ENCODE results near the gene STXBP4. TPM values are rescaled to one million over a fixed set of nuclear protein-coding genes. Genes with fewer than 3 reads are reported as not detected.

The STXBP4 gene, protein sequence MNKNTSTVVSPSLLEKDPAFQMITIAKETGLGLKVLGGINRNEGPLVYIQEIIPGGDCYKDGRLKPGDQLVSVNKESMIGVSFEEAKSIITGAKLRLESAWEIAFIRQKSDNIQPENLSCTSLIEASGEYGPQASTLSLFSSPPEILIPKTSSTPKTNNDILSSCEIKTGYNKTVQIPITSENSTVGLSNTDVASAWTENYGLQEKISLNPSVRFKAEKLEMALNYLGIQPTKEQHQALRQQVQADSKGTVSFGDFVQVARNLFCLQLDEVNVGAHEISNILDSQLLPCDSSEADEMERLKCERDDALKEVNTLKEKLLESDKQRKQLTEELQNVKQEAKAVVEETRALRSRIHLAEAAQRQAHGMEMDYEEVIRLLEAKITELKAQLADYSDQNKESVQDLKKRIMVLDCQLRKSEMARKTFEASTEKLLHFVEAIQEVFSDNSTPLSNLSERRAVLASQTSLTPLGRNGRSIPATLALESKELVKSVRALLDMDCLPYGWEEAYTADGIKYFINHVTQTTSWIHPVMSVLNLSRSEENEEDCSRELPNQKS
- polyA plus RNA-seq (2013) = 4.8 and 5.7 TPM in 2 replicates

DNA sequence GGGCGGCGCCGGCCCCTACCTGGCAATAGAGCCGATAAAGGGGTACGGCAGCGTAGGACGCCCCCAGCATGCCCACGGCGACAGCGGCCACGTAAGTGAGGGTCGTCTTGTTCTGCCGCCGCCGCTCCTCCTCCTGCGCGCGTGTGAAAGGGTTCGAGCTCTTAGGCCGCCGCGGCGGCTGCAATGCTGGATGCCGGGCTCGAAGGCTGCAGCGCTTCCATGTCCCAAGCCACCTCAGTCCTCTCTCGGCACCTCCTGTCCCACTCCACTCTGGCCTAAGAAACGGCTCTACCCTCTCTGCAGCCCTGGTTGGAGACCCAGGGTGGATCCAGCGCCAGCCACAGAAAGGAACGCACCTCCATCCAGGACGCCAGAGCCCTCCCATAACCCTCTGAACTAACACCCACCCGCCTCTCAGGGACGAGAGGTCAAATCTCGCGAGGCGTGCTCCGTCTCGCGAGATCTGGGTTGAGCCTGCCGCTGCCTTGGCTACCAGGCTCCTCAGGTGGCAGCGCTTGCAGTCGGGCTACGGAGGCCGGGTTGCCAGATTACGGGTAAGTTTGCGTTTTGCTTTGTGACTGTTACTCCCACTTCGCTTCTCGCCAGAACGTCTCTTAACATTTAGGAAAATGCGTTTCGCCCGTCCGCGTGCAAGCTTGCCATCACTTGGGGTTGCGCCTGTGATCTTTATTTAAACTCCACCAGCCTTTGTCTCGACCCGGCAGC lies at the start of gene STXBP4, which contains the start of gene COX11:
STXBP4 (plus strand) TSS at position 504 of the 726 bp plus-strand sequence. CDS start 17,455 bp downstream, outside the sequence.
COX11 (minus strand) TSS at position 393 of the 726 bp plus-strand sequence; CDS start at position 385, 8 bp downstream.
- H2AK5ac ChIP-seq (ENCODE audit: low read length) = no peak within 1 kb of the TSS
- peak within 1 kb of the TSS; percentile 95 for H3K4ac ChIP-seq (ENCODE audit: low read depth, low read length)
- H3K4me3 ChIP-seq (ENCODE audit: low read depth, low read length) = peak within 1 kb of the TSS; percentile 93
- peak within 1 kb of the TSS; percentile 91 for H4K8ac ChIP-seq (ENCODE audit: low read depth, low read length)
- peak within 1 kb of the TSS; percentile 15 for H2BK12ac ChIP-seq (ENCODE audit: low read length)
- peak within 1 kb of the TSS; percentile 24 for H3K27ac ChIP-seq (ENCODE audit: low read depth, low read length)
- H2AFZ ChIP-seq (ENCODE audit: insufficient read depth, low read length, poor library complexity) = peak within 1 kb of the TSS; percentile 90
- peaks cover 0 to 4% of the 10 kb centered on the region in 2 experiments for H3K36me3 ChIP-seq (ENCODE audit: control insufficient read depth in 1 of 2, insufficient read depth in 2 of 2, low read length in 2 of 2)
- peak within 1 kb of the TSS; percentile 77 for H4K91ac ChIP-seq (ENCODE audit: low read depth, low read length)
- peak within 1 kb of the TSS; percentile 65 for H2BK5ac ChIP-seq (ENCODE audit: low read depth, low read length, poor library complexity)
- peaks cover 8% of the 10 kb centered on the region for H3K79me1 ChIP-seq (ENCODE audit: low read length)
- H3K79me2 ChIP-seq (ENCODE audit: control insufficient read depth, insufficient read depth, low read length, poor library complexity) = peaks cover 8% of the 10 kb centered on the region
- H3K27me3 ChIP-seq (ENCODE audit: insufficient read depth, low read length) = no peaks in the 10 kb centered on the region
- DNase-seq = peak; percentile 97 to 99
- peak within 1 kb of the TSS; percentile 67 for H3K4me2 ChIP-seq (ENCODE audit: low read length)
- no peaks in the 10 kb centered on the region for H3K9me3 ChIP-seq (ENCODE audit: insufficient read depth, low read depth, low read length)
- H3K23ac ChIP-seq (ENCODE audit: low read length) = no peak within 1 kb of the TSS
- peak within 1 kb of the TSS; percentile 98 for H3K9ac ChIP-seq (ENCODE audit: low read length)
- peak within 1 kb of the TSS; percentile 94 for H3K18ac ChIP-seq (ENCODE audit: low read length)
- peaks cover 0 to 4% of the 10 kb centered on the region in 2 experiments for H3K4me1 ChIP-seq (ENCODE audit: control insufficient read depth in 1 of 2, insufficient read depth in 2 of 2, low read length in 2 of 2)
- peak within 1 kb of the TSS; percentile 68 for H4K12ac ChIP-seq (ENCODE audit: low read depth, low read length)
- H2BK120ac ChIP-seq (ENCODE audit: insufficient read depth, low read length, poor library complexity) = peak within 1 kb of the TSS; percentile 52
- H3K14ac ChIP-seq (ENCODE audit: low read length) = peak within 1 kb of the TSS; percentile 88
- no CpG with 5 or more reads among the region's 57 CpGs for WGBS (ENCODE audit: extremely low coverage, insufficient coverage, insufficient read length)

DNA sequence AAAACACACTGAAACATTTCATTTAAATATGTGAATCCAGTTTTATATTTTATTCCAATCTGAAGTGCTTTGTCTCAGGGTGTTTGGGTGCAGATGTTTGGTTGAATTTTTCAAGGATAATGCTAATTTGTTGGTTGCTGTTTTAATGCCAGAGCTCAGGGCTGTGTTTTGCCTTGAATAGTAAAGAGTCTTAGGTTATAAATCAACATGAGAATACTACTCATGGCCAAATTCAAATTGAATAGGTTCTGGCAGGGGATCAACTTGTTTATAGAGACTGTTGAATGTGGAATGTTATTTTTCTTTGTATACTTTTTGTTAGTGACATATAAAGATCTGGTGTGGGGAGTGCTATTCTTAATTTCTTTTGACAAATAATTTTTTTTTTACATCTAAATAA lies 49.1 kb upstream of the STXBP4 start:
- H4K12ac ChIP-seq (ENCODE audit: low read depth, low read length) = no peak overlapping the region
- H2BK120ac ChIP-seq (ENCODE audit: insufficient read depth, low read length, poor library complexity) = no peak overlapping the region
- H3K27me3 ChIP-seq (ENCODE audit: insufficient read depth, low read length) = no peaks in the 10 kb centered on the region
- H3K9ac ChIP-seq (ENCODE audit: low read length) = no peak overlapping the region
- H3K4me3 ChIP-seq (ENCODE audit: low read depth, low read length) = no peak overlapping the region
- no peak overlapping the region for H2AK5ac ChIP-seq (ENCODE audit: low read length)
- H3K18ac ChIP-seq (ENCODE audit: low read length) = no peak overlapping the region
- no peak overlapping the region for H3K4me2 ChIP-seq (ENCODE audit: low read length)
- H3K4me1 ChIP-seq (ENCODE audit: control insufficient read depth in 1 of 2, insufficient read depth in 2 of 2, low read length in 2 of 2) = no peaks in the 10 kb centered on the region
- H4K91ac ChIP-seq (ENCODE audit: low read depth, low read length) = no peak overlapping the region
- no peak overlapping the region for H2BK12ac ChIP-seq (ENCODE audit: low read length)
- H3K23ac ChIP-seq (ENCODE audit: low read length) = no peak overlapping the region
- no peak for DNase-seq
- no peak overlapping the region for H3K14ac ChIP-seq (ENCODE audit: low read length)
- H3K27ac ChIP-seq (ENCODE audit: low read depth, low read length) = no peak overlapping the region
- no peaks in the 10 kb centered on the region for H3K79me1 ChIP-seq (ENCODE audit: low read length)
- no peaks in the 10 kb centered on the region for H3K9me3 ChIP-seq (ENCODE audit: insufficient read depth, low read depth, low read length)
- H2BK5ac ChIP-seq (ENCODE audit: low read depth, low read length, poor library complexity) = no peak overlapping the region
- no peak overlapping the region for H2AFZ ChIP-seq (ENCODE audit: insufficient read depth, low read length, poor library complexity)
- H3K4ac ChIP-seq (ENCODE audit: low read depth, low read length) = no peak overlapping the region
- H4K8ac ChIP-seq (ENCODE audit: low read depth, low read length) = no peak overlapping the region
- H3K36me3 ChIP-seq (ENCODE audit: control insufficient read depth in 1 of 2, insufficient read depth in 2 of 2, low read length in 2 of 2) = peaks cover 2 to 6% of the 10 kb centered on the region in 2 experiments
- no peaks in the 10 kb centered on the region for H3K79me2 ChIP-seq (ENCODE audit: control insufficient read depth, insufficient read depth, low read length, poor library complexity)

DNA sequence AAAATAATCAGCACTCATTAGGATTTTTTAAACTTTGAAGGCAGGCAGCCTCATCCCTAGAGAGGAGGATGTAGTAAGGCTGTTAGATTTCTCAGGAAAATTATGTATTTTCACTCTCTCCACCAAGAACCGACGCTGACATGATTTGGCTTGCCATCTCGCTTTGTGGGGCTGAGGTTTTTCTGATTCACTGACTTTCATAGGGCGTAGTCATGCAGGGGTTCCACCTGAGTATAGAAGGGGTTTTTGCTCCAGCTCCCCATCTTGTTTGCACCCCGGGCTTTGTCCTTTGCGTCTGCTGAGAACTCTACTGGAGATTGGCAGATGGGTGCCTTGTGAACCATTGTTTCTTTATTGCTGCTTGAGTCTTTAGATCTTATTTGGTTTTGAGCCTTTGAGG lies 47.7 kb upstream of the STXBP4 start:
- Histone ChIP-seq H3K79me1 (ENCODE audit: low read length) (no peaks in the 10 kb centered on the region), H3K9ac (ENCODE audit: low read length) (no peak overlapping the region), H4K12ac (ENCODE audit: low read depth, low read length) (no peak overlapping the region), H2BK120ac (ENCODE audit: insufficient read depth, low read length, poor library complexity) (no peak overlapping the region), H3K4ac (ENCODE audit: low read depth, low read length) (no peak overlapping the region), H3K14ac (ENCODE audit: low read length) (no peak overlapping the region), H3K79me2 (ENCODE audit: control insufficient read depth, insufficient read depth, low read length, poor library complexity) (no peaks in the 10 kb centered on the region), H4K8ac (ENCODE audit: low read depth, low read length) (no peak overlapping the region), H3K4me3 (ENCODE audit: low read depth, low read length) (no peak overlapping the region), H2AK5ac (ENCODE audit: low read length) (no peak overlapping the region), H3K4me1 (ENCODE audit: control insufficient read depth in 1 of 2, insufficient read depth in 2 of 2, low read length in 2 of 2) (peaks cover 2 to 4% of the 10 kb centered on the region in 2 experiments), H3K4me2 (ENCODE audit: low read length) (no peak overlapping the region), H2BK12ac (ENCODE audit: low read length) (no peak overlapping the region), H3K36me3 (ENCODE audit: control insufficient read depth in 1 of 2, insufficient read depth in 2 of 2, low read length in 2 of 2) (peaks cover 2 to 6% of the 10 kb centered on the region in 2 experiments), H3K18ac (ENCODE audit: low read length) (no peak overlapping the region), H3K27me3 (ENCODE audit: insufficient read depth, low read length) (no peaks in the 10 kb centered on the region), H3K27ac (ENCODE audit: low read depth, low read length) (no peak overlapping the region), H4K91ac (ENCODE audit: low read depth, low read length) (no peak overlapping the region), H2BK5ac (ENCODE audit: low read depth, low read length, poor library complexity) (no peak overlapping the region), H3K23ac (ENCODE audit: low read length) (no peak overlapping the region), H3K9me3 (ENCODE audit: insufficient read depth, low read depth, low read length) (no peaks in the 10 kb centered on the region), H2AFZ (ENCODE audit: insufficient read depth, low read length, poor library complexity) (no peak overlapping the region)
- WGBS (ENCODE audit: extremely low coverage, insufficient coverage, insufficient read length) = no CpG with 5 or more reads among the region's 6 CpGs
- DNase-seq = no peak

DNA sequence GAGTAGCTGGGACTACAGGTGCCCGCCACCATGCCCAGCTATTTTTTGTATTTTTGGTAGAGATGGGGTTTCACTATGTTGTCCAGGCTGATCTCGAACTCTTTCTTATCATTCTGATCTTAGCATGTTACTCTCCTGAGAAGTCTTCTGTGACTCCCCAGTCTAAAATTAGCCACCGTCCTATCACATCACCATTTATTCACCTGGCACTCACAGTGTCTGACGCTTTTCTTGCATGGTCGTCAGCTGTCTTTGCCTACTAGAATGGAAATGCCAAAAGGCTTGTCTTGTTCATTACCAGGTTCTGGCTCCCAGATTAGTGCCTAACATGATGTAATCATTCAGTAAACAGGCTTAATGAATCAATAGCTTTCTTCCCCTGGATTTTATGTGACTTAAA lies 44.2 kb upstream of the STXBP4 start:
- Histone ChIP-seq H3K4me3 (ENCODE audit: low read depth, low read length) (no peak overlapping the region), H3K9me3 (ENCODE audit: insufficient read depth, low read depth, low read length) (no peaks in the 10 kb centered on the region), H4K91ac (ENCODE audit: low read depth, low read length) (no peak overlapping the region), H3K27me3 (ENCODE audit: insufficient read depth, low read length) (no peaks in the 10 kb centered on the region), H3K79me2 (ENCODE audit: control insufficient read depth, insufficient read depth, low read length, poor library complexity) (no peaks in the 10 kb centered on the region), H3K9ac (ENCODE audit: low read length) (no peak overlapping the region), H3K23ac (ENCODE audit: low read length) (no peak overlapping the region), H3K18ac (ENCODE audit: low read length) (no peak overlapping the region), H2AK5ac (ENCODE audit: low read length) (no peak overlapping the region), H3K4me1 (ENCODE audit: control insufficient read depth in 1 of 2, insufficient read depth in 2 of 2, low read length in 2 of 2) (peaks cover 2 to 4% of the 10 kb centered on the region in 2 experiments), H3K27ac (ENCODE audit: low read depth, low read length) (no peak overlapping the region), H4K8ac (ENCODE audit: low read depth, low read length) (no peak overlapping the region), H3K4ac (ENCODE audit: low read depth, low read length) (no peak overlapping the region), H3K4me2 (ENCODE audit: low read length) (no peak overlapping the region), H3K79me1 (ENCODE audit: low read length) (no peaks in the 10 kb centered on the region), H2AFZ (ENCODE audit: insufficient read depth, low read length, poor library complexity) (no peak overlapping the region), H2BK12ac (ENCODE audit: low read length) (no peak overlapping the region), H3K36me3 (ENCODE audit: control insufficient read depth in 1 of 2, insufficient read depth in 2 of 2, low read length in 2 of 2) (peaks cover 3 to 5% of the 10 kb centered on the region in 2 experiments), H4K12ac (ENCODE audit: low read depth, low read length) (no peak overlapping the region), H2BK5ac (ENCODE audit: low read depth, low read length, poor library complexity) (no peak overlapping the region), H2BK120ac (ENCODE audit: insufficient read depth, low read length, poor library complexity) (no peak overlapping the region), H3K14ac (ENCODE audit: low read length) (no peak overlapping the region)
- WGBS (ENCODE audit: extremely low coverage, insufficient coverage, insufficient read length) = no CpG with 5 or more reads among the region's 5 CpGs
- DNase-seq = no peak

Data from trophoblast cell (in vitro differentiated cells and primary cell).